Measurements from ENCODE around the gene PF4V1. TPM values are rescaled to one million over a fixed set of nuclear protein-coding genes. Genes with fewer than 3 reads are reported as not detected.

PF4V1 gene
- total and polyA plus RNA-seq, 2 donors (not counting 1 experiment from before 2014, with no cell fraction given) = not detected

DNA sequence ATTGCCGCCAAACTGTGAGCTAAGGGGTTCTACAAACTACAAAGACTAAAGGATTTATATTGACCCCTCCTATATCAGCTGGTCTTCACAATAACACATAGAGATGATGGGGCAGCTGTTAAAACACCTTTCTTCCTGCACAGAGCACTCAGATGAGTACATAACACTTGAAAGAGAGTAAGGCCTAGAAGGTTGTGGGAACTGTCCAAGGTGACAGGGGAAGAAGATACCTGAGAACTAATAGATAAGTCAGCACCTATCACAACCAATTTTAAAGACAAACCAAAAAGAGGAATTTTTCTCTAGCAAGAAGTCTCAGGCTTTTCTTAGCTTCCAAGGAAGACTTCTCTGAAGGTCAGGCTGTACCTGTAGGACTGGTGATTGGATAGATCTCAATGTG is 35.8 kb upstream of the PF4V1 start:
- H3K9me3 Mint-ChIP-seq (ENCODE audit: insufficient read depth) = peaks cover 3% of the 10 kb centered on the region
- H3K4me3 ChIP-seq (ENCODE audit: control extremely low read depth in 1 of 5, extremely low read depth in 1 of 5, insufficient read depth in 1 of 5, low read depth in 2 of 5, low read length in 4 of 5) = no peak overlapping the region
- no peaks in the 10 kb centered on the region for H3K4me1 ChIP-seq (ENCODE audit: control insufficient read depth in 2 of 2, insufficient read depth in 2 of 2, low read length in 2 of 2)
- no peak overlapping the region for H3K27ac ChIP-seq (ENCODE audit: low read length in 2 of 2)
- no peaks in the 10 kb centered on the region for H3K4me1 Mint-ChIP-seq
- TF ChIP-seq, protein P1, sequence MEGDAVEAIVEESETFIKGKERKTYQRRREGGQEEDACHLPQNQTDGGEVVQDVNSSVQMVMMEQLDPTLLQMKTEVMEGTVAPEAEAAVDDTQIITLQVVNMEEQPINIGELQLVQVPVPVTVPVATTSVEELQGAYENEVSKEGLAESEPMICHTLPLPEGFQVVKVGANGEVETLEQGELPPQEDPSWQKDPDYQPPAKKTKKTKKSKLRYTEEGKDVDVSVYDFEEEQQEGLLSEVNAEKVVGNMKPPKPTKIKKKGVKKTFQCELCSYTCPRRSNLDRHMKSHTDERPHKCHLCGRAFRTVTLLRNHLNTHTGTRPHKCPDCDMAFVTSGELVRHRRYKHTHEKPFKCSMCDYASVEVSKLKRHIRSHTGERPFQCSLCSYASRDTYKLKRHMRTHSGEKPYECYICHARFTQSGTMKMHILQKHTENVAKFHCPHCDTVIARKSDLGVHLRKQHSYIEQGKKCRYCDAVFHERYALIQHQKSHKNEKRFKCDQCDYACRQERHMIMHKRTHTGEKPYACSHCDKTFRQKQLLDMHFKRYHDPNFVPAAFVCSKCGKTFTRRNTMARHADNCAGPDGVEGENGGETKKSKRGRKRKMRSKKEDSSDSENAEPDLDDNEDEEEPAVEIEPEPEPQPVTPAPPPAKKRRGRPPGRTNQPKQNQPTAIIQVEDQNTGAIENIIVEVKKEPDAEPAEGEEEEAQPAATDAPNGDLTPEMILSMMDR (IDR thresholded peaks at IDR 0.05) = no peak
- no peak for TF ChIP-seq EZH2 (IDR thresholded peaks at IDR 0.05; ENCODE audit: borderline replicate concordance, insufficient read depth, low read depth, low read length, poor library complexity, severe bottlenecking)
- no peak for DNase-seq
- no peak overlapping the region for H3K4me3 Mint-ChIP-seq
- H3K9me3 ChIP-seq (ENCODE audit: control extremely low read depth in 1 of 3, control insufficient read depth in 2 of 3, insufficient read depth in 1 of 3, low read length in 2 of 3) = no peaks in the 10 kb centered on the region
- CTCF ChIA-PET = no interaction called here
- H3K27me3 ChIP-seq (replicated peaks in 1 of 4; ENCODE audit: control extremely low read depth in 1 of 4, control insufficient read depth in 3 of 4, insufficient read depth in 4 of 4, low read length in 3 of 4) = no peaks in the 10 kb centered on the region
- intact Hi-C loops (cut with micrococcal nuclease) = no loop called here
- H3K27ac Mint-ChIP-seq = no peak overlapping the region
- no CpG with 5 or more reads among the region's 1 CpG for WGBS (ENCODE audit: insufficient coverage)
- no peaks in the 10 kb centered on the region for H3K27me3 Mint-ChIP-seq
- ATAC-seq (ENCODE audit: low read depth) = no peak
- H3K4me2 ChIP-seq (replicated peaks; ENCODE audit: low read depth, low read length, poor library complexity, severe bottlenecking) = no peak overlapping the region
- no peaks in the 10 kb centered on the region for H4K20me1 ChIP-seq (ENCODE audit: control insufficient read depth, insufficient read depth, low read length, poor library complexity, severe bottlenecking)
- no peak overlapping the region for H2AFZ ChIP-seq (ENCODE audit: insufficient read depth, low read depth, low read length, poor library complexity, severe bottlenecking)
- POLR2A ChIA-PET = no interaction called here
- no peaks in the 10 kb centered on the region for H3K36me3 ChIP-seq (replicated peaks in 1 of 2; ENCODE audit: control extremely low read depth in 1 of 2, control insufficient read depth in 1 of 2, extremely low read depth in 1 of 2, insufficient read depth in 2 of 2, low read length in 1 of 2)
- no peak overlapping the region for H3K9ac ChIP-seq (ENCODE audit: low read length)
- no peaks in the 10 kb centered on the region for H3K79me2 ChIP-seq (ENCODE audit: control insufficient read depth, insufficient read depth, low read length)

DNA sequence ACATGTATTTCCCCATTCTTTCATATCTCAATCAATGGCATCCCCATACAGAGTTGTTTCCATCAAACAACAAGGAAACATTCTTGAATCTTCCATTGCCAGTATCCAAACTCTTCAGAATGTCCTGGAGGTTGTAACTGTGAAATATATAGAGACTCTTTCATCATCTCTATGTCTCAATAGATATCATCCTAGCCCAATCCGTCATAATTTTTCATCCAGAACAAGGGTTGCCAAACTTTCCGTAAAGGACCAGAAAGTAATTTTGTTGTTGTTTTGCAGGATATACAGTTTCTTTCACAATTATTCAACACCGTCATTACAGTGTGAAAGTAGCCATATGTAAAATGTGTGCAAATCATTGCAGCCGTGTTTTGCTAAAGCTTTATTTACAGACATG is 31.8 kb upstream of the PF4V1 start:
- H3K27me3 ChIP-seq (replicated peaks in 1 of 4; ENCODE audit: control extremely low read depth in 1 of 4, control insufficient read depth in 3 of 4, insufficient read depth in 4 of 4, low read length in 3 of 4) = no peaks in the 10 kb centered on the region
- no peaks in the 10 kb centered on the region for H3K4me1 ChIP-seq (ENCODE audit: control insufficient read depth in 2 of 2, insufficient read depth in 2 of 2, low read length in 2 of 2)
- intact Hi-C loops (cut with micrococcal nuclease) = no loop called here
- H3K79me2 ChIP-seq (ENCODE audit: control insufficient read depth, insufficient read depth, low read length) = no peaks in the 10 kb centered on the region
- H3K4me2 ChIP-seq (replicated peaks; ENCODE audit: low read depth, low read length, poor library complexity, severe bottlenecking) = no peak overlapping the region
- no peak overlapping the region for H3K9ac ChIP-seq (ENCODE audit: low read length)
- CTCF ChIA-PET = no interaction called here
- H3K4me3 Mint-ChIP-seq = no peak overlapping the region
- no peak overlapping the region for H3K27ac Mint-ChIP-seq
- no peaks in the 10 kb centered on the region for H3K27me3 Mint-ChIP-seq
- 100% methylated on average over 1 of the region's 4 CpGs for WGBS (ENCODE audit: insufficient coverage)
- H2AFZ ChIP-seq (ENCODE audit: insufficient read depth, low read depth, low read length, poor library complexity, severe bottlenecking) = no peak overlapping the region
- no peaks in the 10 kb centered on the region for H3K4me1 Mint-ChIP-seq
- no peak for TF ChIP-seq EZH2 (IDR thresholded peaks at IDR 0.05; ENCODE audit: borderline replicate concordance, insufficient read depth, low read depth, low read length, poor library complexity, severe bottlenecking)
- TF ChIP-seq, protein P1 (IDR thresholded peaks at IDR 0.05) = no peak
- no peaks in the 10 kb centered on the region for H3K9me3 ChIP-seq (ENCODE audit: control extremely low read depth in 1 of 3, control insufficient read depth in 2 of 3, insufficient read depth in 1 of 3, low read length in 2 of 3)
- POLR2A ChIA-PET = no interaction called here
- H3K9me3 Mint-ChIP-seq (ENCODE audit: insufficient read depth) = no peaks in the 10 kb centered on the region
- H3K36me3 ChIP-seq (replicated peaks in 1 of 2; ENCODE audit: control extremely low read depth in 1 of 2, control insufficient read depth in 1 of 2, extremely low read depth in 1 of 2, insufficient read depth in 2 of 2, low read length in 1 of 2) = no peaks in the 10 kb centered on the region
- H4K20me1 ChIP-seq (ENCODE audit: control insufficient read depth, insufficient read depth, low read length, poor library complexity, severe bottlenecking) = no peaks in the 10 kb centered on the region
- ATAC-seq (ENCODE audit: low read depth) (no peak), DNase-seq (no peak)
- no peak overlapping the region for H3K27ac ChIP-seq (ENCODE audit: low read length in 2 of 2)
- no peak overlapping the region for H3K4me3 ChIP-seq (ENCODE audit: control extremely low read depth in 1 of 5, extremely low read depth in 1 of 5, insufficient read depth in 1 of 5, low read depth in 2 of 5, low read length in 4 of 5)

Measured in B cell (primary cell).